NCI-H1417 treated with DMSO at 0.1 percent for 48 hours (cell line): ENCODE results near the gene MYPN.

Experiments
- DNase-seq: peaks from one replicate; lab custom pipeline; 2025; lab: John Stamatoyannopoulos, UW

MYPN gene

GRCh38 chr10:68095153-68095552 lies 14.1 kb upstream of the MYPN start:
- no peak for DNase-seq

- no peak for DNase-seq
Measured at GRCh38 chr10:68096913-68097516, 12.3 kb upstream of the MYPN start.

GRCh38 chr10:68099736-68100135 lies 9.6 kb upstream of the MYPN start:
- DNase-seq = no peak

- no peak for DNase-seq
Measured at GRCh38 chr10:68101066-68101465, 8.2 kb upstream of the MYPN start.

- DNase-seq = no peak
Measured at GRCh38 chr10:68103261-68103878, 5.9 kb upstream of the MYPN start.

GRCh38 chr10:68103901-68104300 lies 5.4 kb upstream of the MYPN start:
- DNase-seq = no peak

- no peak for DNase-seq
Measured at GRCh38 chr10:68105820-68106219, 3.5 kb upstream of the MYPN start.

GRCh38 chr10:68106656-68107055 lies 2.6 kb upstream of the MYPN start:
- DNase-seq = no peak

- DNase-seq = no peak
Measured at GRCh38 chr10:68107651-68108050, 1.6 kb upstream of the MYPN start.

GRCh38 chr10:68108051-68108450 lies 1.2 kb upstream of the MYPN start:
- no peak for DNase-seq

GRCh38 chr10:68108653-68109052 lies 635 bp upstream of the MYPN start:
- DNase-seq = no peak

GRCh38 chr10:68110027-68110426 lies 739 bp downstream of the MYPN start:
- no peak for DNase-seq

- DNase-seq = no peak
Measured at GRCh38 chr10:68111584-68111983, 2.3 kb downstream of the MYPN start.

- DNase-seq = no peak
Measured at GRCh38 chr10:68112837-68113236, 3.5 kb downstream of the MYPN start.

GRCh38 chr10:68118657-68119056 lies 9.4 kb downstream of the MYPN start:
- no peak for DNase-seq

- DNase-seq = no peak
Measured at GRCh38 chr10:68121020-68121743, 11.9 kb downstream of the MYPN start.

GRCh38 chr10:68121852-68122251 lies 12.6 kb downstream of the MYPN start:
- DNase-seq = no peak

- DNase-seq = no peak
Measured at GRCh38 chr10:68124718-68125117, 15.4 kb downstream of the MYPN start.

- no peak for DNase-seq
Measured at GRCh38 chr10:68125772-68126171, 16.5 kb downstream of the MYPN start.

GRCh38 chr10:68128015-68128414 lies 18.7 kb downstream of the MYPN start:
- DNase-seq = no peak

GRCh38 chr10:68132391-68132790 lies 23.1 kb downstream of the MYPN start:
- DNase-seq = no peak

- DNase-seq = no peak
Measured at GRCh38 chr10:68133523-68133922, 24.2 kb downstream of the MYPN start.

- DNase-seq = no peak
Measured at GRCh38 chr10:68135362-68135761, 26.1 kb downstream of the MYPN start.
